ENCODE results near the gene EGFL8. TPM values are rescaled to one million over a fixed set of nuclear protein-coding genes. Genes with fewer than 3 reads are reported as not detected.
"Not testable (repeated sequence)": the region's sequence is repeated elsewhere in the genome, so short reads cannot be mapped to it uniquely, and the experiment has no call there.

EGFL8 gene
- total RNA-seq, 2 experiments from 2014 or later = 6.1 to 9.5 TPM

DNA sequence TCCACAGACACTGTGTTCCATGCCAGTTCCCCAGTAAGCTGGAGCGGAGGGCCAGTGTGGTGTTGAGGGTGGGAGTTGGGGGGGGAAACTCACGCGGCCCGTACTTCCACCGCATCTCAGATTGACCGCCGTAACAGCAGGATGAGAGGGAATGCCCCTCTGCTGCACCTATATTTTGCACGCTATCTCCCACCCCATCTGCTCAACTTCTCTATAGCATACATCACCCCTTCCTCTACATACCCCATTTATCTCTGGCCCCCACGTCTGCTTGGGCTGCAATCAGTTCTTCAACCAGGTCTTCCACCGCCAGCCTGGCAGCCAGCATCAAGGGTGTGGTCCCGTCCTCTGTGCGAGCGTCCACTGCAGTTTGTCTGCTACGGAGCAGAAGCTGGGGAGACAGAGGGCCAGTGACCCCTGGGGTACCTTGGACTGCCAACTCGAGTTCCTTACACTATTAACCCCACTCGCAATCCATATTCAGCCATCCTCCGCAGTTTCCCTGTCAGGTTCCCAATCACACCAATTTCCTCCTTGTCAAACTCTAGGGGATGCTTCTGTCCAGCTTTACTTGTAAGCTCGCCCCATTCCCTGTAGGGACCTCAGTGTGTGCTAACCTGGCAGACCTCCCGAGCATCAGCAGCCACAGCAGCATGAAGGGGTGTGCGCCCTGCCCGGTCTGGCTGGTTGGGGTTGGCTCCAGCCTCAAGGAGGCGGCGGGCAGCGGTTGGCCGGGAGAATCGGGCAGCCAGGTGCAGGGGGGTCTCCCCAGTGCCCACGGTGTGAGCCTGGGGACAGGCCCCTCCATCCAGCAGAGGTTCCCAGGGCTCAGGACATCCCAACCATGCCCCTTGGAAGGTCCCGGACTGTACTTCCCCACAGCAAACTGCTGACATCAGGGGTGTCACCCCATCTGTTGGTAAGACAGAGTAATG lies 32.6 kb downstream of the EGFL8 start:
- H3K4me1 Mint-ChIP-seq (ENCODE audit: low read depth) = peaks cover 32% of the 10 kb centered on the region
- CTCF ChIA-PET = interaction anchor here (0.7 kb wide), 1 partner anchor 177 kb away, joined by 3 read pairs; no protein-coding TSS in a partner anchor
- peaks cover 1% of the 10 kb centered on the region for H3K36me3 Mint-ChIP-seq (ENCODE audit: low read depth)
- no peaks in the 10 kb centered on the region for H3K27me3 Mint-ChIP-seq (ENCODE audit: low read depth)
- DNase-seq = no peak
- H3K27ac Mint-ChIP-seq = peak overlapping the region; percentile 98
- intact Hi-C loops (cut with micrococcal nuclease) = loop anchor here (5.0 to 10.0 kb wide), 4 partner anchors 652 to 1008 kb away; partner anchors contain the start of genes ATP6V1G2, DDX39B, HSD17B8 and MICB
- peak overlapping the region; percentile 97 for H3K4me3 Mint-ChIP-seq
- no peaks in the 10 kb centered on the region for H3K9me3 Mint-ChIP-seq

DNA sequence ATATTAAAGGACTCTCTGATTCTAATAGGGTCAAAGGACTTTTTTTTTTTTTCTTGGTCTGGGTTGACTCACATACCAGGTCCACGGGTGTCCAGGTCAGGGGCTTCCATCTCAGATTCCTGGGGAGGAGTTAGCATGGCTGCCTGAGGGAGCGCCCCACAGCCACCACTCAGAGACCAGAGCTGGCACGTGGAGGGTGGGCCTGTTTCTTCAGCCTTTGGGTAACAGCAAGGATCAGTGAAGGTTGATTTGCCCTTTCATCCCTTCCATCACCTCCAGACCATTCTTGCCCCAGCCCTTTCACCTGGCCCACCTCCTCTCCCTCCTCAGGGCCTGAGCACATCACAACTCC lies 33.9 kb downstream of the EGFL8 start:
- no peak for DNase-seq
- Mint-ChIP-seq H3K4me1 (ENCODE audit: low read depth) (peaks cover 28% of the 10 kb centered on the region), H3K27me3 (ENCODE audit: low read depth) (no peaks in the 10 kb centered on the region), H3K4me3 (no peak overlapping the region), H3K9me3 (no peaks in the 10 kb centered on the region), H3K36me3 (ENCODE audit: low read depth) (peaks cover 1% of the 10 kb centered on the region), H3K27ac (no peak overlapping the region)
- intact Hi-C loops (cut with micrococcal nuclease) = loop anchor here (5.0 to 10.0 kb wide), 4 partner anchors 654 to 1006 kb away; partner anchors contain the start of genes ATP6V1G2, DDX39B, HSD17B8 and MICB
- CTCF ChIA-PET = interaction anchor here (0.6 kb wide), 1 partner anchor 58 kb away, joined by 3 read pairs; no protein-coding TSS in a partner anchor

DNA sequence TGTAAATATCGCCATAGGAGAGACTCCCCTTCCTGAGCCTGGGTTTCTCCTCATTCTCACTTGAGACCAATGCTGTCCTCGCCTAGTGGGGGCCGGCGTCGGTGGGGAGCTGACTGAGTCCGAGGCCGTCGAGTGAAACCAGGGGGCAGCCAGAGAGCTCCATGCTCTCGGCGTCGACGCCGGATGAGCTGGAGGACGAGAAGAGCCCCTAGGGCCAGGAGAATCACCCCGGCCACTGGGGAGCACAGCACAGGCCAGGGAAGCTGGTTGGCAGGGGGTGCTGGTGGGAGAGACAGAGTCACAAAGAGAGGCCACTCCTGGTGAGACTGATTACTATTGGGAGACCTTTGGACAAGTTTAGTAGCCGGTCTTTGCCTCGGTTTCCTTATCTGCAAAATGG lies 34.5 kb downstream of the EGFL8 start:
- no peak overlapping the region for H3K27ac Mint-ChIP-seq

DNA sequence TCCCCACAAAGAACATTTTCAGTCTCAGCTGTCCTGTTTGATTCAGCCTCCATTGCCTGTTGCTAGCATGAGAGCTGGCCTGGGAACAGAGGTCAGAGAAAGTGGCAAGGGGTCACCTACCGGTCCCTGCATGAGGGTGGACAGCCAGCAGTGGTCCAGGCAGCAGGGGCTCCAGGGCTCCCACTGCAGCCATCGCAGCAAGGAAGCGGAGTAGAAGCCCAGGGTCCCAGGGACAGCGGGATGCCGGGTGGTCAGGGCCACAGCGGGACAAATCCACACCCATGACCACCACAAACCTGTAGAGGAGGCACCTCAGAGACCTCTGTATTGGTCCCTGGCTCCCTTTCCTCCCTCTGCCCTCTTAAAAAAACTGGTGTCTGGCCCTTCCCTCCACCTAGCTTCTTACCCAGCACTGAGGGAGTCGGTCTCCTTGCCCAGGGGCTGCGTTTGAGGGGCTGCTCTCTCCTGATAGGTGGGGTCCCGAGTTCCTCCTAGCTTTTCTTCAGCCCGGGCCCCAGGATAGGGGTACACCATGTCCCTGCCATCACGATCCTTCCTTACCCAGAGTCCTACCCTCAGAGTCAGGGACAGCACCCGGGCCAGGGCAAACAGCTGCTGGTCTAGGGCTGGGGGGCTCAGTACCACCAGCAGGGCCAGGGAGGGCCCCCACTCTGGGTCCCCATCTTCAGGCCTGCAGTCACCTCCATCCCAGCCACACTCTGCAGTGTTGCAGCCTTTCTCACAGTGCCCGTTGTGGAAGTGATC lies 36.5 kb downstream of the EGFL8 start:
- Mint-ChIP-seq H3K36me3 (ENCODE audit: low read depth) (peaks cover 1% of the 10 kb centered on the region), H3K4me3 (no peak overlapping the region), H3K27me3 (ENCODE audit: low read depth) (no peaks in the 10 kb centered on the region), H3K9me3 (no peaks in the 10 kb centered on the region), H3K27ac (no peak overlapping the region), H3K4me1 (ENCODE audit: low read depth) (peaks cover 9% of the 10 kb centered on the region)
- CTCF ChIA-PET = no interaction called here
- intact Hi-C loops (cut with micrococcal nuclease) = no loop called here
- no peak for DNase-seq

More for the DNA sequence above, 34.5 kb downstream of the EGFL8 start:
- H3K4me3 Mint-ChIP-seq = no peak overlapping the region
- H3K4me1 Mint-ChIP-seq (ENCODE audit: low read depth) = peaks cover 23% of the 10 kb centered on the region
- no peaks in the 10 kb centered on the region for H3K27me3 Mint-ChIP-seq (ENCODE audit: low read depth)
- DNase-seq = no peak
- H3K9me3 Mint-ChIP-seq = no peaks in the 10 kb centered on the region
- peaks cover 1% of the 10 kb centered on the region for H3K36me3 Mint-ChIP-seq (ENCODE audit: low read depth)
- intact Hi-C loops (cut with micrococcal nuclease) = loop anchor here (5.0 to 10.0 kb wide), 4 partner anchors 653 to 1006 kb away; partner anchors contain the start of genes ATP6V1G2, DDX39B, HSD17B8 and MICB
- CTCF ChIA-PET = no interaction called here

DNA sequence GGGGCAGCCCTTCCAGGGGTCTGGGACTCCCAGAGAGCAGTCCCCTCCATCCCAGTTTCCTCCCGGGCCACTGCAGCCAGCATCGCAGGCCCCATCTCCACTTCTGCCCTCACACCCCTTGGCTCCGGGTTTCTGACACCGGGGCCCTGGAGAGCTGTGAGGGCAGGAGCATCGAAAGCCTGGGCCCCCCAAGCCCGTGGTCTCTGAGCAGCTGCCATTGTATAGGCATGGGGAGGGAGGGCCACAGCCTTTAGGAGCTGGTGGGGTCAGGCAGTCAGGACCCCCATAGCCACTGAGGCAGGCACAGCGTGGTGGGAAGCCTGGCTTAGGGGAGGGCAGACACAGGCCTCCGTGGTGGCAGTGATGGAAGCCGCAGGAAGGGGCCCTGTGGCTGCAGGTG lies 37.8 kb downstream of the EGFL8 start:
- Mint-ChIP-seq H3K36me3 (ENCODE audit: low read depth) (no peaks in the 10 kb centered on the region), H3K27ac (no peak overlapping the region), H3K9me3 (no peaks in the 10 kb centered on the region), H3K4me1 (ENCODE audit: low read depth) (no peaks in the 10 kb centered on the region), H3K4me3 (no peak overlapping the region), H3K27me3 (ENCODE audit: low read depth) (no peaks in the 10 kb centered on the region)
- intact Hi-C loops (cut with micrococcal nuclease) = no loop called here
- no peak for DNase-seq
- CTCF ChIA-PET = no interaction called here

DNA sequence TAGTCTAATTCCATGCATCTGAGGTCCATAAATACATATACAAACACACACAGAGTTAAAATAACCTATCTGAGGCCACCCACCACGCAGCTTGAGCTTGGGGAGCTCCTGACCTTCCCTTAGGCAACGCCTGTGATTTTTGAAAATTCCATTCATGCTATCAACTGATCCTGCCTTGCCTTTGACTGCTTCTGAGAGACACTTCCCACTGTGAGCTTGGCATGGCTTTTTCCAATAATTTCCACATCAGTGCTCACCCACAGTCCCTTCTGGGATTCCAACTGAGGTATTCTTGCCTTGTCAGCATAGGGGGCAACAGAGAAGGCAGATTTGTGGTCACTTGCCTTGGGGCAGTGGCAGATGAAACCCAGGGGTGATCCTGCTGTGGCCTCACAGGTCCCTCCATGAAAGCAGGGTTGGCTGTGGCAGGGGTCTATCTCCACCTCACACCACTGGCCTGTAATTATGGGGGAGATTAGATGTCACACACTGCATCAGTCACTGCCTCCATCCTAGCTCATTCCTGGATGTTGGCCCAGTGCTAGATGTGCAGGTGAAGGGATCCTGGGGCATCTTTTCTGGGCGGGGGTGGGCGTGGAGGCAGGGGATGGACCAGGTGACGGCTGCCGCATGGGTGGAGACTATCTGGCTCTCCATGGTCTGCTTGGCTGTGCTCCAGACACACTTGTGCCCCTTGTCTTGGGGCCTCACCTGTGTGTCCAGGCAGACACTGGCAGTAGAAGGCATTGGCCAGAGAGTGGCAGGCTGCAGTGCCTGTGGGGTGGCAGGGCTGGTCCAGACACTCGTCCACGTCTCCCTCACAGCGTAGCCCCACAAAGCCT lies 39.3 kb downstream of the EGFL8 start:
- H3K36me3 Mint-ChIP-seq (ENCODE audit: low read depth) = no peaks in the 10 kb centered on the region
- CTCF ChIA-PET = no interaction called here
- DNase-seq = no peak

DNA sequence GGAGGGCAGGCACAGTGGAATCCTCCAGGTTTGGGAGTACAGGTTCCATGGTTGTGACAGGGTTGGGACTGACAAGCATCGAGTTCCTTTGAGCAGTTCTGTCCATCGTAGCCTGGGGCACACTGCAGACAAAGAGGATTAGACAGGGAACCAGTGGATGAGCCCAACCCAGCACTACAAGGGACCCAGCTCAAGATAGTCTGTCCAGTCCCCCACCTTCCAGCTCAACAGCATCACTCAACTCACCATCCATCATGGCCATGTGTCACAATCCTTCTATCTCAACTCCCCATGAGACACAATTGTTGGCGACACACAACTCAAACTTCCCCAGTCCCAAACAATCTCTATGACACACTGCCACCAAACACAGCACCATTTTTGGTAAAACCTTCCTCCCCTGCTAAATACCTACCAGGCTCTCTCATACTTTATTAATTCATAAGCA lies 39.9 kb downstream of the EGFL8 start:
- Mint-ChIP-seq H3K27ac (no peak overlapping the region), H3K36me3 (ENCODE audit: low read depth) (no peaks in the 10 kb centered on the region), H3K27me3 (ENCODE audit: low read depth) (no peaks in the 10 kb centered on the region), H3K4me3 (no peak overlapping the region), H3K4me1 (ENCODE audit: low read depth) (no peaks in the 10 kb centered on the region), H3K9me3 (no peaks in the 10 kb centered on the region)
- no peak for DNase-seq
- CTCF ChIA-PET = no interaction called here
- intact Hi-C loops (cut with micrococcal nuclease) = no loop called here

More for the DNA sequence above, 39.3 kb downstream of the EGFL8 start:
- intact Hi-C loops (cut with micrococcal nuclease) = no loop called here
- no peak overlapping the region for H3K4me3 Mint-ChIP-seq
- H3K27me3 Mint-ChIP-seq (ENCODE audit: low read depth) = no peaks in the 10 kb centered on the region
- H3K4me1 Mint-ChIP-seq (ENCODE audit: low read depth) = no peaks in the 10 kb centered on the region
- no peaks in the 10 kb centered on the region for H3K9me3 Mint-ChIP-seq
- no peak overlapping the region for H3K27ac Mint-ChIP-seq

DNA sequence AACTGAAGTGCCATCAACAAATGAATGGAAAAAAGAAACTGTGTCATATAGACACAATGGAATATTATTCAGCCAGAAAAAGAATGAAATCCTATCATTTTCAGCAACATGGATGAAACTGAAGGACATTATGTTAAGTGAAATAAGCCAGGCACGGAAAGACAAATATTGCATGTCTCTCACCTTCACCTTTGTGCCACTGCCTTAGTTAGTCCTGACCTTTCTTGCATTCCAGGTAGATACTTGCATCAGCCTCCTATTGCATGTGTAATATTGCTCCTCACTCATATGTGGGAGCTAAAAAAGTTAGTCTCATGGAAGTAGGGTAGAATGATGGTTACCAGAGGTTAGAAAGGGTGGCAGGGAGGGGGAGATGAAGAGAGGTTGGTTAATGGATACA lies 44.6 kb downstream of the EGFL8 start:
- CTCF ChIA-PET = no interaction called here
- H3K9me3 Mint-ChIP-seq = no peaks in the 10 kb centered on the region
- H3K4me1 Mint-ChIP-seq (ENCODE audit: low read depth) = no peaks in the 10 kb centered on the region
- no peak overlapping the region for H3K4me3 Mint-ChIP-seq
- no peaks in the 10 kb centered on the region for H3K36me3 Mint-ChIP-seq (ENCODE audit: low read depth)
- DNase-seq = no peak
- intact Hi-C loops (cut with micrococcal nuclease) = no loop called here
- H3K27ac Mint-ChIP-seq = no peak overlapping the region
- no peaks in the 10 kb centered on the region for H3K27me3 Mint-ChIP-seq (ENCODE audit: low read depth)

DNA sequence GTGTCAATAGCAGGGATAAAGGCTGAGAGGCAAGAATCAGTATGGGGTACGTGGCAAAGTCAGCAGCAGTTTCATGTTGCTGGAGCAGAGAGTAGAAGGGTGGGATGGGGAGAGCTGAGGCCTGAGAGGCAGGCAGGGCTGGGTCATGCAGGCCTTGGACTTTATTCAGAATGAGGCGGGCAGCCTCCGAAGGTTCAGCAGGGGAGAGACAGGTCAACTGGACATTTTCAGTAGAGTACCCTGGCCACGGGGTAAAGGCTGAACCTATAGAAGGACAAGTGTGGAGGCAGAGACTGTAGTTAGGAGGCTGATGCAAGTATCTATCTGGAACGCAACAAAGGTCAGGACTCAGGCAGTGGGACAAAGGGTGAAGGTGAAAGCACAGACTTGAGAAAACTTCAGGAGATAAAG lies 45.8 kb downstream of the EGFL8 start:
- CTCF ChIA-PET = no interaction called here
- Mint-ChIP-seq H3K4me1 (ENCODE audit: low read depth) (no peaks in the 10 kb centered on the region), H3K27me3 (ENCODE audit: low read depth) (no peaks in the 10 kb centered on the region), H3K36me3 (ENCODE audit: low read depth) (no peaks in the 10 kb centered on the region), H3K9me3 (no peaks in the 10 kb centered on the region), H3K4me3 (no peak overlapping the region), H3K27ac (no peak overlapping the region)
- no peak for DNase-seq
- intact Hi-C loops (cut with micrococcal nuclease) = no loop called here

DNA sequence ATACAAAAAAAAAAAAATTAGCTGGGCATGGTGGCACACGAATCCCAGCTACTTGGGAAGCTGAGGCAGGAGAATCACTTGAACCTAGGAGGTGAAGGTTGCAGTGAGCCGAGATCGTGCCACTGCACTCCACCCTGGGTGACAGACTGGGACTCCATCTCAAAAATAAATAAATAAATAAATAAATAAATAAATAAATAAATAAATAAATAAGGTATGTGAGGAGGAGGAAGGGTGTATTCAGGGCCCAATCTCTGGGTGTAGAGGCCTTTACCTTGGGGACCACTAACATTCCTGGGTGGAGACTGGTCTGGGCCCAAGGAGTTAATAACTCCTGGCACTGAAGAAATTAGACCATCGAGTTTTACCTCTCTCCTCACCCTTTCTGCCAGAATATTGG lies 47.0 kb downstream of the EGFL8 start:
- H3K4me1 Mint-ChIP-seq (ENCODE audit: low read depth); H3K9me3 Mint-ChIP-seq; H3K27me3 Mint-ChIP-seq (ENCODE audit: low read depth); CTCF ChIA-PET; H3K36me3 Mint-ChIP-seq (ENCODE audit: low read depth); H3K4me3 Mint-ChIP-seq; H3K27ac Mint-ChIP-seq; DNase-seq; intact Hi-C loops (cut with micrococcal nuclease): not testable (repeated sequence)

DNA sequence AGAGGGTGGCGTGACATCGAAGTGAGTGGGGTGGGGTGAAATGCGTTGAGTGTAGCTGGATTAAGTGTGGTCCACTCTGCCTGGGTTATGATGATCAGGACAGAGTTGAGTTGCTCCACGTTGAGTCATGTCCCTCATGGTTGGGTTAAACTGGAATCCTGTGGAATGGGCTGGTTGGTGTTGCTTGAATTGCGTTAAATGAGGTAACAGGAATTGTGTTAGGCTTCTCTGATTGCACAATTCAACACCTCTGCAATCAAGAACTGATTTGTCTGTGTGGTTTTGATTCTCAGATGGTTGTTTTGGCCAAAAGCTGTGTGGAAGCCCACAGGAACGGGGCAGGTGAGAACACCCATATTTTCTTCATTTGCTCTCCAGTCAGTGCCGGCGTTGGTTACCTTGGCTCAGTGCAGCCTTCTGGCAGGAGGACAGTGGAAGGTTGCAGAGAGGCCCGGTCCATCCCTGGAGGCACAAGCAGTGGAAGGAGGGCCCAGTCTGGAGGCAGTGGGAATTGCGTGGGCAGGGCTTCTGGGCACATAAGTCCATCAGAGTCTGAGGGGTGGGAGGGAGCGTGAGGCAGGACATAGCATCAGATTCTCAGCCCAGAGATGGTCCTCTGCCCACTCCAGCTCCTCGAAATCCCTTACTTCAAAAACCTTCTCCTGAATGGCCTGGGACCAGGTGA lies 47.8 kb downstream of the EGFL8 start:
- H3K4me3 Mint-ChIP-seq = no peak overlapping the region
- H3K27ac Mint-ChIP-seq = no peak overlapping the region
- CTCF ChIA-PET = no interaction called here
- intact Hi-C loops (cut with micrococcal nuclease) = no loop called here
- no peaks in the 10 kb centered on the region for H3K36me3 Mint-ChIP-seq (ENCODE audit: low read depth)
- H3K4me1 Mint-ChIP-seq (ENCODE audit: low read depth) = no peaks in the 10 kb centered on the region
- H3K9me3 Mint-ChIP-seq = no peaks in the 10 kb centered on the region
- no peak for DNase-seq
- no peaks in the 10 kb centered on the region for H3K27me3 Mint-ChIP-seq (ENCODE audit: low read depth)
